ENCODE data around the gene FETUB.

DNA sequence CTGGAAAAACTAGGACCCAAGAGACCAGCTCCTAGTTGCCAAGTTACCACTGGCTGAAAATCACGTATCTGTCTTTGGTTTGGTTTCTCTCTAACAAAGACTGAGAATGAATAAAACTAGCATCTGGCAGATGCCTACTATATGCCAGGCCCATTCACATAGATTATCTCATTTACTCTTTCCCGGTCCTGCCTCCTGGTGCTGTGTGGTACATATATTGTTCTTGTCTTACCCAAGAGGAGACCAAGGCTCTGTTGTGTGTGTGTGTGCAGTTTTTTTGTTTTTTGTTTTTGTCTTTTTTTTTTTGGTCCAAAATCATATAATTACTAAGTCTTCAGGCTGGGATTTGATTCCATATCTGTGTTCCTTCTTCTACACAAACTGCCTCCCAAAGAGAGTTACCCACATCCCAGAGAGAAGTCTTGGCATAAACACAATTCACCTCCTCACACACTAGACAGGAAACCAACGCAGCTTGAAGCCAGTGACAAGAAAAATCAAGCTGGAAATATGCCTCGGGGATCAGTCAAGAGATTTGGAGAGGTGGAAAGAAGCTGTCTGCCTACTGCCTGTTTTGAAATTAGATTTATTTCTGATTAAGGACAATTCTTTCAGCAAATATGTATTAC, 26.4 kb upstream of the FETUB start:
- TF ChIP-seq EP300 (IDR thresholded peaks at IDR 0.05) = no peak
- TF ChIP-seq POLR2AphosphoS5 (IDR thresholded peaks at IDR 0.05) = no peak

All from sigmoid colon (tissue), 4 donors.